Measurements from ENCODE around the gene ZFAND3.
"Not testable (repeated sequence)": the region's sequence is repeated elsewhere in the genome, so short reads cannot be mapped to it uniquely, and the experiment has no call there.

ZFAND3 gene

DNA sequence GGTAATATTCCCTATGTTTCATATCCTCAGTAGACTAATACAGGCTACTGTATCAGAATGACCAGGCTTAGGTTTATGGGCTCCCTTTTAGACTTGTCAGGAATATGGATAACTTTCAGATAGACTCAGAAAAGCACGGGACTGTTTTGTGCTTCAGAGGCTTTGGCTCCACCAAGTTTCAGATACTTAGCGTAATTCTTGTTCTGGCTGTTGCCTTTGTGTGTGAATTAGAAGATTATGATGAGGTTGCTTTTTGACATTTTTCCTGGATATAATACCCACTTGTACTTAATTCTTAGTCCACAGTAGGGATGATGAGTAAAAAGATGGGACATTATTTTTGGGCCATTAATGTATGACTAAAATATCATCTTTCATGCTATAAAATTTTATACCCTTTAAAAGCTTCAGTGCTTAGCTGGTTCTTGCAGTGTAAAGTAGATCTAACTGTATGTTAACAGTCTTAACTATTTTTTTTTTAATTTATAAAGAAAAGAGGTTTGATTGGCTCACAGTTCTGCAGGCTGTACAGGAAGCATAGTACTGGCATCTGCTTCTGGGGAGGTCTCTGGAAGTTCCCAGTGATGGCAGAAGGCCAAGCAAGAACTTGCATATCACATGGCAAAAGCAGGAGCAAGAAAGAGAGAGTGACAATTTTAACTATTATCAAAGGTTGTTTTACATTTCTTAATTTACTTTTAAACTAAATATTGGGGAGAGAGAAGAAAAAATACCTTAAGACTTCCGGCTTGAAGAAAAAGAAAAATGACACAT is 120.7 kb downstream of the ZFAND3 start:
- DNase-seq = no peak

DNA sequence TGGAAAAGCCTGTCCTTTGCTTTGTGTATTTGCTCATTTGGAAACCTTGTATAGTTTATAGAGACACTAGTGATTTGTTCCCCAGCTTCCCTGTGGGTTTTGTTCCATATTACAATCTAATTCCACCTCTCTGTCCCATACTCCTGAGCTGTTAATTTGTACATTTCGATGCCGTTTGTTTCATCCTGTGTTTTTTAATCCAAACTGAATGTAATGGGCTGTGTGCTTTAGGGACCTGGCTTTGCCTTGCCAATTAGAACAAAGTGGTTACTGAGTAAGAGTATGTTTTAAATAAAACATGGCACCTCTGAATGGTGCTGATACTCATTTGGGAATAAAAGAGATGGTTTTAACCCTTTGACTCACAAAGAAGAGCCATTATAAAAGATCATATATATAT is 122.3 kb downstream of the ZFAND3 start:
- no peak for DNase-seq

- DNase-seq = no peak
Measured at GRCh38 chr6:37942606-37943376, 123.3 kb downstream of the ZFAND3 start.

GRCh38 chr6:37943436-37944058 is 124.0 kb downstream of the ZFAND3 start:
- no peak for DNase-seq

- peak; percentile 1 for DNase-seq
Measured at GRCh38 chr6:37946057-37946456, 126.5 kb downstream of the ZFAND3 start.

GRCh38 chr6:37947468-37947867 is 127.9 kb downstream of the ZFAND3 start:
- DNase-seq = no peak

DNA sequence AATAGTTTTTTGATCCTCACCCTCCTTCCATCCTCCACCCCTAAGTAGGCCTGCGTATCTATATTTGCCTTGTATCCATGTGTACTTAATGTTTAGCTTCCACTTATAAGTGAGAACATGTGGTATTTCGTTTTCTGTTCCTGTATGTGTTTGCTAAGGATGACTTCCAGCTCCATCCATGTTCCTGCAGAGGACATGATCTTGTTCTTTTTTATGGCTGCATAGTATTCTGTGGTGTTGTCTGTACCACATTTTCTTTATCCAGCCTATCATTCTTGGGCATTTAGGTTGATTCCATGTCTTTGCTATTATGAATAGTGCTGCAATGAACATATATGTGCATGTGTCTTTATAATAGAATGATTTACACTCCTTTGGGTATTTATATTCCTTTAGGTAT is 129.1 kb downstream of the ZFAND3 start:
- DNase-seq = not testable (repeated sequence)

- DNase-seq = no peak
Measured at GRCh38 chr6:37952027-37952426, 132.5 kb downstream of the ZFAND3 start.

DNA sequence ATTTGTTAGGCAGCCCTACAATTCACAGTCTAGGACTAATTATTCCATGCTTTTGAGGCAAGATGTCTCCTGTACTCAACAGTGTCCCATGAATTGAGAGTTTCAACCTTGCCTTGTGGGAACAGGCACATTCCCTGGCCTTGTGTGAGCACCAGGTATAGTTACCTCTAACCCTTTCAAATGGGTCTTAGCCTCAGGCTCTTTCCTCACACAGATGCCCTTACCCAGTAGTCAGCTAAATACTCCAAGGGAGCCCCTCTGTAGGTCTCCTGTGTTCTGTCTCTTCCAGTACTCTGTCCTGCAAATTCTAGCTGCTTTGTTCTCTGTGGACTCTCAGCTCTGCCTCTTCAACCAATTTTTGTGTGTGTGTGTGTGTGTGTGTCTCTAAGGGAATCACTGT is 135.3 kb downstream of the ZFAND3 start:
- no peak for DNase-seq

DNA sequence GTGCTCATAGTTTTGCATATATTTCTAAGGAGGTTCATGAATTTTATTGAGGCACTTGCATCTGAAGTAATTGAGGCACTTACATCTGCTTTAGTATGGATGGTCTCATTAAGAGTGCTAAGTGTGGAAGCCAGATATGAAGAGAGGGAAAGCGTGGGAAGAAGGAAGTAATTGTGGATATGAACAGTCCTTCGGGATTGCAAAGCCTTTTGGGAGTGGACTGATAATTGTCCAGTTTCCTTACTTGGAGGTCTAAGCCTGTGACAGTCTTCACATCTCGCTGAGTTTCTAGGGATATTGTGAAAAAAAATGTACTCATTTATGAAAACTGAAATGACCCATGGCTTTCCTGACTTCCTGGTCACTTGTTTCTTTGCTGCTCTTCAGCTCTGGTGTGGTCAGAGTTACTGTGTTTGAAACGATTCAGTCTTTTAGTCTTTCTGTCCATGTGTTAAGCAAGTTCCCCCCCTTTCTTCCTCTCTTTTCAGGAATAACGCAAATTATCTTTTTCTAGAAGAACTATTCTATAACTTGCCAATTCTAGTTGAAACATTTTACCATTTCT is 137.3 kb downstream of the ZFAND3 start:
- DNase-seq = no peak

- no peak for DNase-seq
Measured at GRCh38 chr6:37959061-37959460, 139.5 kb downstream of the ZFAND3 start.

GRCh38 chr6:37960139-37960935 is 140.8 kb downstream of the ZFAND3 start:
- no peak for DNase-seq

DNA sequence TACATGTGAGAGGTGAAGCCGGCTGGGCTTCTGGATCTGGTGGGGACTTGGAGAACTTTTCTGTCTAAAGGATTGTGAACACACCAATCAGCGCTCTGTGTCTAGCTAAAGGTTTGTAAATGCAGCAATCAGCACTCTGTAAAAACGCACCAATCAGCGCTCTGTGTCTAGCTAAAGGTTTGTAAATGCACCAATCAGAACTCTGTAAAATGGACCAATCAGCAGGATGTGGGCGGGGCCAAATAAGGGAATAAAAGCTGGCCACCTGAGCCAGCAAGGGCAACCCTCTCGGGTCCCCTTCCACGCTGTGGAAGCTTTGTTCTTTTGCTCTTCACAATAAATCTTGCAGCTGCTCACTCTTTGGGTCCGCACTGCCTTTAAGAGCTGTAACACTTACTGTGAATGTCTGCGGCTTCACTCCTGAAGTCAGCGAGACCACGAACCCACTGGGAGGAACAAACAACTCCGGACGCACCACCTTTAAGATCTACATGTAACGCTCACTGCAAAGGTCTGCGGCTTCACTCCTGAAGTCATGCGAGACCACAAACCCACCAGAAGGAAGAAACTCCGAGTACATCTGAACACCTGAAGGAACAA is 143.1 kb downstream of the ZFAND3 start:
- not testable (repeated sequence) for DNase-seq

DNA sequence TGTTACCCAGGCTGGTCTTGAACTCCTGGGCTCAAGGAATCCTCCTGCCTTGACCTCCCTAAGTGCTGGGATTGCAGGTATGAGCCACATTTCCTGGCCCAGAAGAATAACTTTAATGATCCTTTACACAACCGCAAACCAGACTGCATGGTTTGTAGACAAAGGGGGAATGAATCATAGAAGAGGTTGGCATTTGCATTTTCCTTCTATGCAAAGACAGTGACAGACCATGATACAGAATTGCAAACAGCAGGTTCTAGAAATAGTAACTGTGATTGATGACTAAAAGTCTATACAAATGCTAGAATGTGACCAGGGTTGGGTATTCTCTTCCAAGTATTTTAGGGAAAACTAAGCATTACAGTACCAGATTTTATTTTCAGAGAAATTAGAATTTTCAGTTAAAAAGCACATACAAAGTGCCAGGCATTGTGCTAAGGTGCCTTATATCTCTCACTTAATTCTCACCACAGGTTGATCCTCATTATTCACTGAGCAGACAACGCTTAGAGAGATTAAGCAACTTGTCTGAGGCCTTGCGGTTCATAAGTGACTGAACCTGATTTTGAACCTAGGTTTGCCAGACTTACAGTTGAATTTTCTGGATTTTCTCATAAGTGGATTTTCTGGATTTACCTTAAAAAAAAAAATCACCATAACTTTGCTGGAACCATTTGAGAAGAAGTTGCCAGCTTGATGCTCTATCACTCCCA is 146.6 kb downstream of the ZFAND3 start:
- no peak for DNase-seq

DNA sequence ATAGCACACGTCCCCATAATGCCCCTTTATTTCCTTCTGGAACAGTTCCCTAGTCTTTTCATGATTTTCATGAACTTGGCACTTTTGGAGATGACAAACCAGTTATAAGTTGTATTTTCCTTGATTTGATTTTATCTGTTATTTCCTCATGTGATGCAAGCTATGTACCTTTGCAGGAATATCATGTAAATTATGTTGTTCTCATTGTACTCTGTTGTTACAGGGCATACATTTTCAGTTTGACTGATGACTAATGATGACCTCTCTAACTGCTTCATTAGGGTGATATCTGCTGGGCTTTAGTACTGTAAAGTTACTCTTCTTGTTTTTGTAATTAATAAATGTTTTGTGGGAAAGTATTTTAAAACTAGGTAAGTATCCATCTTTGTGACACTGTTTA is 147.3 kb downstream of the ZFAND3 start:
- DNase-seq = no peak

DNA sequence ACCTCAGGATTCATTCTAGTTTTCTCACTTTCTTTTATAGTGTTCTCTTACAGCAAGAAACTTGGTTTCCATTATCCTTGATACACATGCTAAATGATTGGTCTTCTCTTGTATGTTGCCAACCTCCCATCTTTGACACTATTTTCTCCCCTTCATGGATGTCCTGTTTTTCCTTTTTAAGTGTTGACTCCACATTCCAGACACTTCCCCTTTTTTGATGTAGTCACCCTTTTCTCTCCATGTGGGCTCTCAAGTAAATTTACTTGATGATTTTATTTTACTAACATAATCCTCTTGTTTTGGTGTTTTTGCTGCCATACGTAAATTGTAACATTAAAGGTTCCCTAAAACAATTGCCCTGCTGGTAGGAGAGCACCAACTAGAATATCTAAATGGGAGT is 148.1 kb downstream of the ZFAND3 start:
- DNase-seq = no peak

DNA sequence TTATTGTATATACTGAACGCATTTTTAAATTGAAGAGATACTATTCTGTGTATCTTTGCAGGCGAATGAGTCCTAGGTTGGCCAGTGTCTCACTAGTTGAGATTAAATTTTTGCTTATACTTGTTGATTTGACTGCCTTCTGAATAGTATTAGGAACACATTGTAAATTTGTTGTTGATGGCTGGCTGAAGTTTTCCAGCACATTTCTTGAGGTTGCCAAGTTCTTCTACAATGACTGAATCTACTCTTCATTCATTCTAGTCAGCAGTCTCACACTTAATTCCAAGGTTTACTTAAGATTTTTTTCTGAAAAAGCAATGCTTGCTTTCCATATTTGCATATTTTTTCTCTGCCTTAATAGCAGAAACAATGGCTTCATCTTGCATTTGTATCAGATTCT is 151.7 kb downstream of the ZFAND3 start:
- DNase-seq = no peak

- DNase-seq = no peak
Measured at GRCh38 chr6:37971711-37972390, 152.3 kb downstream of the ZFAND3 start.

- no peak for DNase-seq
Measured at GRCh38 chr6:37972994-37973757, 153.6 kb downstream of the ZFAND3 start.

- DNase-seq = no peak
Measured at GRCh38 chr6:37974381-37974780, 154.9 kb downstream of the ZFAND3 start.
